ENCODE measurements around the gene CNPY3. TPM values are rescaled to one million over a fixed set of nuclear protein-coding genes. Genes with fewer than 3 reads are reported as not detected.

Gene CNPY3
- total RNA-seq, 1 experiment from 2014 or later: 56.1 TPM

DNA sequence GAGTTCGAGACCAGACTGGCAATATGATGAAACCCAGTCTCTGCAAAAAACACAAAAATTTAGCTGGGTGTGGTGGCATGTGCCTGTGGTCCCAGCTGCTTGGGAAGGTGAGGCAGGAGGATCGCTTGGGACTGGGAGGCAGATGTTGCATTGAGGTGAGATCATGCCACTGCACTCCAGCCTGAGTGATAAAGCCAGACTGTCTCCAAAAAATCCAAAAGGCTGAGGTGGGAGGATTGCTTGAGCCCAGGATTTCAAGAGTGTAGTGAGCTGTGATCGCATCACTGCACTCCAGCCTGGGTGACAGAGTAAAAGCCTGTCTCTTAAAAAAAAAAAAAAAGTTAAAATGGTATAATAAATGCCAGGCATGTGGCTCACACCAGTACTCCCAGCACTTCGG lies 14.7 kb upstream of the CNPY3 start:
- POLR2A ChIA-PET: no interaction called here
- H3K4me3 Mint-ChIP-seq (ENCODE audit: unreplicated experiment): no peak overlapping the region
- BruUV-seq (replicated peaks): no TSS peak

DNA sequence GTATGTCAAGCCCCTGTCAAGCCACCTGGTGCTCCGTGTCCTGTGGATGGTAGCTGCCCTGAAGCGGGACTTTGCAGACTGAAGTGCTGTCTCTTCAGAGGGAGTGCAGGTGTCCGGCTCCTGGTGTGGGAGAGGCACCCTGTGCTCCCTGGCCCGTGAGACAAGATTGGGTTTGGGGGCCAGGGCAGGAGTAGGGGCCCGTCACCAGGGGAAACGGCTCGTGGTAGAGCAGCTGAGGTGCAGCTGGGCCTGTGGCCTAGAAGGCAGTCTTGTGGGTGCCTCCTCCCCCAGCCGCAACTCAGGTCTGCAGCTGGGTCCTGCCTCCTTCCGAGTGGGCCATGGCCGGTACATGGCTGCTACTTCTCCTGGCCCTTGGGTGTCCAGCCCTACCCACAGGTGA lies 13.5 kb upstream of the CNPY3 start, which contains the start of gene PTCRA:
Gene PTCRA, plus strand, starts transcription at position 322 of the 400 bp plus-strand sequence. Its CDS starts 17 bp downstream, at position 339.
- TF ChIP-seq, protein P1, sequence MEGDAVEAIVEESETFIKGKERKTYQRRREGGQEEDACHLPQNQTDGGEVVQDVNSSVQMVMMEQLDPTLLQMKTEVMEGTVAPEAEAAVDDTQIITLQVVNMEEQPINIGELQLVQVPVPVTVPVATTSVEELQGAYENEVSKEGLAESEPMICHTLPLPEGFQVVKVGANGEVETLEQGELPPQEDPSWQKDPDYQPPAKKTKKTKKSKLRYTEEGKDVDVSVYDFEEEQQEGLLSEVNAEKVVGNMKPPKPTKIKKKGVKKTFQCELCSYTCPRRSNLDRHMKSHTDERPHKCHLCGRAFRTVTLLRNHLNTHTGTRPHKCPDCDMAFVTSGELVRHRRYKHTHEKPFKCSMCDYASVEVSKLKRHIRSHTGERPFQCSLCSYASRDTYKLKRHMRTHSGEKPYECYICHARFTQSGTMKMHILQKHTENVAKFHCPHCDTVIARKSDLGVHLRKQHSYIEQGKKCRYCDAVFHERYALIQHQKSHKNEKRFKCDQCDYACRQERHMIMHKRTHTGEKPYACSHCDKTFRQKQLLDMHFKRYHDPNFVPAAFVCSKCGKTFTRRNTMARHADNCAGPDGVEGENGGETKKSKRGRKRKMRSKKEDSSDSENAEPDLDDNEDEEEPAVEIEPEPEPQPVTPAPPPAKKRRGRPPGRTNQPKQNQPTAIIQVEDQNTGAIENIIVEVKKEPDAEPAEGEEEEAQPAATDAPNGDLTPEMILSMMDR (IDR thresholded peaks at IDR 0.05; ENCODE audit: insufficient read depth in 1 of 2, low read depth in 1 of 2, low read length in 1 of 2, severe bottlenecking in 1 of 2, unreplicated experiment in 1 of 2): no peak
- no peak within 1 kb of the TSS for H3K4me3 Mint-ChIP-seq (ENCODE audit: unreplicated experiment)
- Histone ChIP-seq H3K27me3 (replicated peaks; ENCODE audit: control insufficient read depth, insufficient read depth, low read length) (no peaks in the 10 kb centered on the region; the same call in 1 of the 2 replicates), H3K4me1 (no peaks in the 10 kb centered on the region), H3K9me3 (no peaks in the 10 kb centered on the region), H3K4me3 (ENCODE audit: low read depth, low read length) (no peak within 1 kb of the TSS), H3K36me3 (ENCODE audit: control insufficient read depth, insufficient read depth, low read length) (no peaks in the 10 kb centered on the region)
- no peaks in the 10 kb centered on the region for H3K4me1 Mint-ChIP-seq (ENCODE audit: low read depth, unreplicated experiment)
- no peaks in the 10 kb centered on the region for H3K9me3 Mint-ChIP-seq (ENCODE audit: unreplicated experiment)
- ChIA-PET CTCF (no interaction called here), POLR2A (no interaction called here)
- H3K36me3 Mint-ChIP-seq (ENCODE audit: insufficient read depth, unreplicated experiment): no peaks in the 10 kb centered on the region
- intact Hi-C loops (cut with micrococcal nuclease; ENCODE audit: unreplicated experiment): no loop called here
- H3K27ac Mint-ChIP-seq (ENCODE audit: unreplicated experiment): no peak within 1 kb of the TSS
- DNase-seq: no peak
- BruUV-seq (replicated peaks): no TSS peak
- H3K27me3 Mint-ChIP-seq (ENCODE audit: insufficient read depth, unreplicated experiment): no peaks in the 10 kb centered on the region

More for the DNA sequence above, 14.7 kb upstream of the CNPY3 start:
- no peaks in the 10 kb centered on the region for H3K4me1 ChIP-seq
- Mint-ChIP-seq H3K27ac (ENCODE audit: unreplicated experiment) (no peak overlapping the region), H3K9me3 (ENCODE audit: unreplicated experiment) (no peaks in the 10 kb centered on the region), H3K4me1 (ENCODE audit: low read depth, unreplicated experiment) (no peaks in the 10 kb centered on the region), H3K36me3 (ENCODE audit: insufficient read depth, unreplicated experiment) (no peaks in the 10 kb centered on the region), H3K27me3 (ENCODE audit: insufficient read depth, unreplicated experiment) (no peaks in the 10 kb centered on the region)
- TF ChIP-seq, protein P1 (IDR thresholded peaks at IDR 0.05; ENCODE audit: insufficient read depth in 1 of 2, low read depth in 1 of 2, low read length in 1 of 2, severe bottlenecking in 1 of 2, unreplicated experiment in 1 of 2): no peak
- CTCF ChIA-PET: interaction anchor here (0.6 to 0.7 kb wide), 2 partner anchors 15 to 442 kb away, joined by 3 read pairs; partner anchors contain the start of gene CNPY3
- H3K27me3 ChIP-seq (replicated peaks; ENCODE audit: control insufficient read depth, insufficient read depth, low read length): no peaks in the 10 kb centered on the region; the same call in 1 of the 2 replicates
- no peaks in the 10 kb centered on the region for H3K9me3 ChIP-seq
- H3K36me3 ChIP-seq (ENCODE audit: control insufficient read depth, insufficient read depth, low read length): no peaks in the 10 kb centered on the region
- no peak for DNase-seq
- H3K4me3 ChIP-seq (ENCODE audit: low read depth, low read length): no peak overlapping the region
- intact Hi-C loops (cut with micrococcal nuclease; ENCODE audit: unreplicated experiment): no loop called here

DNA sequence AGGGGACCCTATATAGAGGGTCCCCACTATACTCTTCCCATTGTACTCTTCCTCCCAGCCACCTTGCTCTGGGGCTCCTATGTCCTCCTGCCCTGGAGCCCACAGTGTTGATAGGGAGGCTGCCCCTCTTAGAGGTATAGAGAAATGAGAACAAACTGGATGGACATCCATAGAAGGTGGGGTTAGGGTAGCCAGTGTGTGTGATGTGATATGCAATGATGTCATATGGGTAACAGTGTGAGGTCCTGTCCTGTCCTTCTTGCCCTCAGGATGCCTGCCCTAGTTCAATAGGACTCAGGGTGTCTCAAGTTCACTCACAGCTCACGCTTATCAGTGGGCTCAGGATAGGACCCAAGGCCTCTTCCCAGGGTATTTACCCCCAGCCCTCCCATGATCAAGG lies 13.0 kb upstream of the CNPY3 start:
- no peak for DNase-seq
- H3K4me3 Mint-ChIP-seq (ENCODE audit: unreplicated experiment): no peak overlapping the region
- ChIA-PET POLR2A (no interaction called here), CTCF (no interaction called here)
- intact Hi-C loops (cut with micrococcal nuclease; ENCODE audit: unreplicated experiment): no loop called here
- Histone ChIP-seq H3K4me3 (ENCODE audit: low read depth, low read length) (no peak overlapping the region), H3K4me1 (no peaks in the 10 kb centered on the region), H3K27me3 (replicated peaks; ENCODE audit: control insufficient read depth, insufficient read depth, low read length) (no peaks in the 10 kb centered on the region; the same call in 1 of the 2 replicates), H3K9me3 (no peaks in the 10 kb centered on the region), H3K36me3 (ENCODE audit: control insufficient read depth, insufficient read depth, low read length) (no peaks in the 10 kb centered on the region)
- BruUV-seq (replicated peaks): no TSS peak
- no peaks in the 10 kb centered on the region for H3K9me3 Mint-ChIP-seq (ENCODE audit: unreplicated experiment)
- no peaks in the 10 kb centered on the region for H3K4me1 Mint-ChIP-seq (ENCODE audit: low read depth, unreplicated experiment)
- no peak overlapping the region for H3K27ac Mint-ChIP-seq (ENCODE audit: unreplicated experiment)
- H3K27me3 Mint-ChIP-seq (ENCODE audit: insufficient read depth, unreplicated experiment): no peaks in the 10 kb centered on the region
- no peaks in the 10 kb centered on the region for H3K36me3 Mint-ChIP-seq (ENCODE audit: insufficient read depth, unreplicated experiment)
- TF ChIP-seq, protein P1 (IDR thresholded peaks at IDR 0.05; ENCODE audit: insufficient read depth in 1 of 2, low read depth in 1 of 2, low read length in 1 of 2, severe bottlenecking in 1 of 2, unreplicated experiment in 1 of 2): no peak

All from Caco-2 (cell line).